H1 (cell line): ENCODE data around the gene HKDC1. TPM values are rescaled to one million over a fixed set of nuclear protein-coding genes. Genes with fewer than 3 reads are reported as not detected.

Source experiments
- CTCF ChIA-PET: fragments of 300-600 bp; sonication (Branson Sonifier 250); formaldehyde crosslinking; loops from one replicate; lab custom pipeline; 2021; ENCODE audit not compliant: partially characterized antibody; lab: Charles Lee
- POLR2A ChIA-PET: fragments of 300-600 bp; sonication (Branson Sonifier 250); formaldehyde crosslinking; loops from one replicate; lab custom pipeline; 2021; ENCODE audit warnings: inconsistent platforms; ENCODE audit not compliant: partially characterized antibody; lab: Charles Lee
- DNase-seq, 2 experiments: peaks; one replicate each; pipeline versions ENCODE4 v3.0.0 to v3.0.0-alpha.2; 2010 to 2022; ENCODE audit warnings: low spot score in 2 of 2, low read depth in 1 of 2, mixed read lengths in 1 of 2
- FAIRE-seq: peaks from 2 replicates; lab custom pipeline; 2011; peaks lifted over from hg19 to GRCh38; lab: Jason Lieb, UNC
- H2AFZ ChIP-seq: 2 replicates; pipeline ENCODE4 v1.8.1; 2012; ENCODE audit warnings: low read length, inconsistent platforms
- H2AK5ac ChIP-seq: 2 replicates; pipeline ENCODE4 v1.6.1; 2013; ENCODE audit warnings: low read depth, low read length
- H2BK120ac ChIP-seq: replicated peaks from 2 replicates; pipeline ENCODE3; 2013; ENCODE audit warnings: low read depth, low read length, inconsistent platforms
- H2BK12ac ChIP-seq: 2 replicates; pipeline ENCODE4 v1.6.1; 2013; ENCODE audit warnings: low read depth, low read length
- H2BK15ac ChIP-seq: 2 replicates; pipeline ENCODE4 v1.6.1; 2013; ENCODE audit warnings: low read length
- H2BK20ac ChIP-seq: 2 replicates; pipeline ENCODE4 v1.6.1; 2013; ENCODE audit warnings: low read length
- H2BK5ac ChIP-seq: 2 replicates; pipeline ENCODE4 v1.6.1; 2013; ENCODE audit warnings: low read depth, low read length
- H3K14ac ChIP-seq: 2 replicates; pipeline ENCODE4 v1.6.1; 2013; ENCODE audit warnings: inconsistent platforms; ENCODE audit not compliant: insufficient read length
- H3K18ac ChIP-seq: 2 replicates; pipeline ENCODE4 v1.6.1; 2013; ENCODE audit warnings: low read length; ENCODE audit errors: extremely low read depth
- H3K23ac ChIP-seq: 2 replicates; pipeline ENCODE4 v1.6.1; 2013; ENCODE audit warnings: inconsistent platforms; ENCODE audit not compliant: insufficient read length
- H3K23me2 ChIP-seq: 2 replicates; pipeline ENCODE4 v1.6.1; 2013; ENCODE audit warnings: low read depth, low read length
- H3K27ac ChIP-seq: 2 replicates; pipeline ENCODE4 v1.6.1; 2011; ENCODE audit warnings: low read depth, low read length, inconsistent platforms
- H3K27me3 ChIP-seq, 4 experiments: replicated peaks in 1 of 4; 1 replicate in 1 of 4; 2 replicates in 3 of 4; pipeline versions ENCODE4 v1.6.1 to v1.8.1; 2011 to 2013; ENCODE audit warnings: low read length in 3 of 4, mild to moderate bottlenecking in 3 of 4, inconsistent platforms in 2 of 4, mixed read lengths in 2 of 4, moderate library complexity in 1 of 4; ENCODE audit not compliant: control insufficient read depth in 3 of 4, insufficient read depth in 3 of 4; ENCODE audit errors: extremely low read depth in 1 of 4
- H3K36me3 ChIP-seq, 4 experiments: 2 replicates each; pipeline versions ENCODE4 v1.6.1 to v1.8.1; 2011 to 2013; ENCODE audit warnings: mild to moderate bottlenecking in 4 of 4, low read length in 3 of 4, moderate library complexity in 2 of 4, control low read depth in 1 of 4, inconsistent platforms in 1 of 4; ENCODE audit not compliant: insufficient read depth in 4 of 4, control insufficient read depth in 2 of 4
- H3K4ac ChIP-seq: replicated peaks from 2 replicates; pipeline ENCODE3; 2013; ENCODE audit warnings: low read length, low read depth, mixed read lengths, inconsistent platforms; ENCODE audit not compliant: insufficient read length
- H3K4me1 ChIP-seq, 4 experiments: replicated peaks in 1 of 4; 1 replicate in 1 of 4; 2 replicates in 3 of 4; pipeline versions ENCODE4 v1.6.1 to v1.8.1; 2011 to 2013; ENCODE audit warnings: low read length in 3 of 4, inconsistent platforms in 2 of 4, mixed read lengths in 1 of 4; ENCODE audit not compliant: insufficient read depth in 4 of 4, control insufficient read depth in 3 of 4
- H3K4me2 ChIP-seq, 2 experiments: 2 replicates each; pipeline versions ENCODE4 v1.6.1 to v1.8.1; 2011 to 2013; ENCODE audit warnings: low read depth in 2 of 2, low read length in 2 of 2, control low read depth in 1 of 2, inconsistent platforms in 1 of 2, mild to moderate bottlenecking in 1 of 2; ENCODE audit not compliant: insufficient read depth in 1 of 2
- H3K4me3 ChIP-seq, 4 experiments: fragments of 200-600, 300-600 bp in 1 of 4; sonication (generic), shearing (Covaris generic), sonication (Bioruptor Twin) in 1 of 4; 2 replicates each; pipeline versions ENCODE4 v1.5.1 to v1.8.1; 2011 to 2016; ENCODE audit warnings: low read length in 4 of 4, low read depth in 3 of 4, control low read depth in 2 of 4, inconsistent platforms in 2 of 4, mild to moderate bottlenecking in 2 of 4, mixed read lengths in 1 of 4, moderate library complexity in 1 of 4; ENCODE audit not compliant: insufficient read depth in 2 of 4; ENCODE audit errors: extremely low read depth in 1 of 4
- H3K56ac ChIP-seq: replicated peaks from 2 replicates; pipeline ENCODE3; 2013; ENCODE audit warnings: low read depth, mild to moderate bottlenecking, mixed read lengths, low read length, inconsistent platforms; ENCODE audit not compliant: insufficient read length
- H3K79me1 ChIP-seq: 2 replicates; pipeline ENCODE4 v1.6.1; 2013; ENCODE audit warnings: low read depth, low read length, control low read depth
- H3K79me2 ChIP-seq, 2 experiments: 2 replicates each; pipeline versions ENCODE4 v1.6.1 to v1.8.1; 2012 to 2013; ENCODE audit warnings: low read length in 2 of 2, mild to moderate bottlenecking in 2 of 2, inconsistent platforms in 1 of 2; ENCODE audit not compliant: insufficient read depth in 2 of 2, control insufficient read depth in 1 of 2
- H3K9ac ChIP-seq, 4 experiments: replicated peaks in 1 of 4; 1 replicate in 1 of 4; 2 replicates in 3 of 4; pipeline versions ENCODE4 v1.6.1 to v1.8.1; 2011 to 2013; ENCODE audit warnings: low read depth in 3 of 4, low read length in 3 of 4, control low read depth in 2 of 4, mild to moderate bottlenecking in 2 of 4, moderate library complexity in 2 of 4, inconsistent platforms in 1 of 4; ENCODE audit errors: extremely low read depth in 1 of 4
- H3K9me3 ChIP-seq, 2 experiments: 2 replicates each; pipeline versions ENCODE4 v1.6.1 to v1.8.1; 2012 to 2013; ENCODE audit warnings: mild to moderate bottlenecking in 2 of 2, moderate library complexity in 2 of 2, control low read depth in 1 of 2, inconsistent platforms in 1 of 2, low read depth in 1 of 2, low read length in 1 of 2, mixed read lengths in 1 of 2; ENCODE audit not compliant: insufficient read depth in 2 of 2
- H4K20me1 ChIP-seq, 2 experiments: replicated peaks in 1 of 2; 2 replicates each; pipeline versions ENCODE3 to v1.8.1; 2011 to 2013; ENCODE audit warnings: inconsistent platforms in 2 of 2, low read length in 2 of 2, mild to moderate bottlenecking in 1 of 2; ENCODE audit not compliant: insufficient read depth in 2 of 2, control insufficient read depth in 1 of 2
- H4K5ac ChIP-seq: 2 replicates; pipeline ENCODE4 v1.6.1; 2013; ENCODE audit warnings: low read length, low read depth, mixed read lengths, inconsistent platforms; ENCODE audit not compliant: insufficient read length
- H4K8ac ChIP-seq: 2 replicates; pipeline ENCODE4 v1.8.0; 2013; ENCODE audit warnings: mild to moderate bottlenecking, moderate library complexity, low read length, inconsistent platforms; ENCODE audit not compliant: insufficient read depth; ENCODE audit errors: extremely low read depth
- H4K91ac ChIP-seq: replicated peaks from 2 replicates; pipeline ENCODE3; 2013; ENCODE audit warnings: low read length, mixed read lengths, inconsistent platforms; ENCODE audit not compliant: insufficient read length
- CBX8 ChIP-seq: fragments of 300-800, 300-1000 bp; sonication (generic); IDR thresholded peaks from 2 replicates; pipeline ENCODE4 v1.7.1; 2016; ENCODE audit warnings: low read depth, low read length, borderline replicate concordance
- FOSL1 ChIP-seq: IDR thresholded peaks from 2 replicates; pipeline ENCODE4 v1.6.1; 2011; ENCODE audit warnings: mild to moderate bottlenecking, low read depth, low read length, moderate library complexity; ENCODE audit not compliant: insufficient read depth
- SRF ChIP-seq: IDR thresholded peaks from 2 replicates; pipeline ENCODE4 v1.6.1; 2011; ENCODE audit warnings: mild to moderate bottlenecking, low read depth, low read length, moderate library complexity
- WGBS, 2 experiments: shearing (Covaris generic) in 1 of 2; methylation state at CpG; one replicate each; pipeline versions ENCODE4 v1.1.6 to v1.1.7; 2013 to 2015; ENCODE audit warnings: low lambda C conversion rate in 2 of 2, mixed read lengths in 2 of 2, inconsistent platforms in 1 of 2, low coverage in 1 of 2, missing lambda C conversion rate in 1 of 2; ENCODE audit not compliant: insufficient replicate concordance in 2 of 2, insufficient coverage in 1 of 2, insufficient read length in 1 of 2; ENCODE audit errors: extremely low coverage in 1 of 2, missing lambda C conversion rate in 1 of 2; 5-methylcytosine and 5-hydroxymethylcytosine counted together
- long read RNA-seq, 2 experiments: library from RNA in 1 of 2; library from capped mRNA in 1 of 2; stranded (forward); transcript quantifications; one replicate each; pipeline ENCODE4 v2.0.0, GENCODE V29; 2021; ENCODE audit warnings: inconsistent platforms in 1 of 2
- polyA minus RNA-seq, 3 experiments: library from RNA; depleted of rRNA, polyadenylated mRNA; stranded (reverse); fragments of >200 nt; gene quantifications; 1 replicate in 2 of 3; 2 replicates in 1 of 3; pipeline ENCODE4 v1.2.3, GENCODE V29; 2011
- polyA plus RNA-seq, 7 experiments: library from polyadenylated mRNA; depleted of rRNA in 3 of 7; stranded (reverse) in 5 of 7; unstranded in 2 of 7; fragments of >200 nt in 5 of 7; fragments of 200-250 nt in 2 of 7; gene quantifications; 1 replicate in 5 of 7; 2 replicates in 1 of 7; 4 replicates in 1 of 7; pipeline versions ENCODE4 v1.2.1 to v1.2.3, GENCODE V29; 2011 to 2013; ENCODE audit warnings: missing spikeins in 2 of 7, mixed read lengths in 2 of 7
- total RNA-seq: library from RNA; stranded (reverse); fragmentation: NEBNext Ultra II Directional; extraction: Animal tissue kit (Norgen Biotek cat#: 25700); gene quantifications from 2 replicates; pipeline ENCODE4 v1.2.1, GENCODE V29; 2021
- TF ChIP-seq, protein P1 (sequence below): IDR thresholded peaks from 2 replicates; pipeline ENCODE4 v1.6.1; 2012; ENCODE audit warnings: inconsistent platforms
- TF ChIP-seq, protein P2 (sequence below): IDR thresholded peaks from 2 replicates; pipeline ENCODE4 v1.6.1; 2011; ENCODE audit warnings: low read length, improper control_type of control experiment

Gene HKDC1, protein sequence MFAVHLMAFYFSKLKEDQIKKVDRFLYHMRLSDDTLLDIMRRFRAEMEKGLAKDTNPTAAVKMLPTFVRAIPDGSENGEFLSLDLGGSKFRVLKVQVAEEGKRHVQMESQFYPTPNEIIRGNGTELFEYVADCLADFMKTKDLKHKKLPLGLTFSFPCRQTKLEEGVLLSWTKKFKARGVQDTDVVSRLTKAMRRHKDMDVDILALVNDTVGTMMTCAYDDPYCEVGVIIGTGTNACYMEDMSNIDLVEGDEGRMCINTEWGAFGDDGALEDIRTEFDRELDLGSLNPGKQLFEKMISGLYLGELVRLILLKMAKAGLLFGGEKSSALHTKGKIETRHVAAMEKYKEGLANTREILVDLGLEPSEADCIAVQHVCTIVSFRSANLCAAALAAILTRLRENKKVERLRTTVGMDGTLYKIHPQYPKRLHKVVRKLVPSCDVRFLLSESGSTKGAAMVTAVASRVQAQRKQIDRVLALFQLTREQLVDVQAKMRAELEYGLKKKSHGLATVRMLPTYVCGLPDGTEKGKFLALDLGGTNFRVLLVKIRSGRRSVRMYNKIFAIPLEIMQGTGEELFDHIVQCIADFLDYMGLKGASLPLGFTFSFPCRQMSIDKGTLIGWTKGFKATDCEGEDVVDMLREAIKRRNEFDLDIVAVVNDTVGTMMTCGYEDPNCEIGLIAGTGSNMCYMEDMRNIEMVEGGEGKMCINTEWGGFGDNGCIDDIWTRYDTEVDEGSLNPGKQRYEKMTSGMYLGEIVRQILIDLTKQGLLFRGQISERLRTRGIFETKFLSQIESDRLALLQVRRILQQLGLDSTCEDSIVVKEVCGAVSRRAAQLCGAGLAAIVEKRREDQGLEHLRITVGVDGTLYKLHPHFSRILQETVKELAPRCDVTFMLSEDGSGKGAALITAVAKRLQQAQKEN
- 0.11 and 0.78 TPM in 2 replicates for total RNA-seq
- polyA plus RNA-seq (2011; rRNA removed), result 0.05 and 0.12 TPM in 2 replicates
- polyA plus RNA-seq (2011; cell fraction: cytosol; rRNA removed), result 0.12 TPM
- 0.24 TPM for polyA plus RNA-seq (2011; cell fraction: nucleus; rRNA removed)
- polyA plus RNA-seq (2012, experiment 1 of 2), result 0.09 to 0.12 TPM (median 0.12 TPM) in 3 of 4 replicates, not detected in the other
- polyA plus RNA-seq (2012, experiment 2 of 2), result not detected
- polyA plus RNA-seq (2013, experiment 1 of 2), result 0.18 TPM
- polyA plus RNA-seq (2013, experiment 2 of 2), result 0.11 TPM
- polyA minus RNA-seq (2011; rRNA and poly(A)+ RNA removed), result 0.37 TPM in 1 of 2 replicates, not detected in the other
- not detected for polyA minus RNA-seq (2011; cell fraction: cytosol; rRNA and poly(A)+ RNA removed)
- polyA minus RNA-seq (2011; cell fraction: nucleus; rRNA and poly(A)+ RNA removed), result not detected
- long read RNA-seq, experiment 1, result 0 reads
- long read RNA-seq, experiment 2, result 0 reads

DNA sequence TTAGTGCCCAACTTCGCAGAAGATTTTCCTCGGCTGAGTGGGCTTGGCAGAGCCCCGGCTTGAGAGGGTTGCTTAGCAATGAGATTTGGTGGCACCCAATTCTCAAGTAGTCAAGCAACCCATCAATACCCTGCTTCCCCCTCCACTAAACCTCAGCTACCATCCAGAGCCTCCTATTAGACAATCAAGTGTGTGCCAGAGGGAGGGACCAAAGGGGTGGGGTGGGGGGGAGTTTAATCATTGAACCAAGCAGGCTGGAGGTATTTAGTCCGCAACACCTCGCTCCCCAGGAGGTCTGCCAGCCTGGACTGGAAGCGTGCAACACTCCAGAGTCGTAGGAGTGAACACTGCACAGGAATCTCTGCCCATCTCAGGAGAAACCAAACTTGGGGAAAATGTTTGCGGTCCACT, at the start of gene HKDC1:
HKDC1 (plus strand) TSS at position 292 of the 411 bp plus-strand sequence; CDS start at position 396, 104 bp downstream.
- Histone ChIP-seq H3K23me2 (no peaks in the 10 kb centered on the region), H3K79me2 (no peaks in the 10 kb centered on the region), H3K4me1 (peaks cover 4 to 6% (median 5%) of the 10 kb centered on the region in 4 experiments), H4K8ac (no peak within 1 kb of the TSS), H2BK5ac (no peak within 1 kb of the TSS), H3K36me3 (no peaks in the 10 kb centered on the region), H3K18ac (no peak within 1 kb of the TSS), H3K4me2 (no peak within 1 kb of the TSS), H3K79me1 (no peaks in the 10 kb centered on the region), H2AK5ac (0 out of 2 replicates have a peak within 1 kb of the TSS, but pooled peaks have one; percentile 11), H3K4me3 (no peak within 1 kb of the TSS), H3K23ac (no peak within 1 kb of the TSS), H3K9ac (no peak within 1 kb of the TSS), H3K27me3 (no peaks in the 10 kb centered on the region), H2BK120ac (no peak within 1 kb of the TSS), H3K9me3 (no peaks in the 10 kb centered on the region), H4K5ac (no peak within 1 kb of the TSS), H2BK15ac (no peak within 1 kb of the TSS), H2BK20ac (no peak within 1 kb of the TSS), H3K56ac (no peak within 1 kb of the TSS), H4K20me1 (no peaks in the 10 kb centered on the region), H4K91ac (no peak within 1 kb of the TSS), H3K14ac (no peak within 1 kb of the TSS), H2BK12ac (no peak within 1 kb of the TSS), H3K27ac (no peak within 1 kb of the TSS), H3K4ac (no peak within 1 kb of the TSS), H2AFZ (no peak within 1 kb of the TSS)
- ChIA-PET POLR2A (no interaction called here), CTCF (interaction anchor here (0.7 to 1.7 kb wide), 8 partner anchors 8 to 188 kb away, joined by 3 to 5 read pairs (median 3); no protein-coding TSS in a partner anchor)
- DNase-seq (no peak), FAIRE-seq (no peak)
- WGBS, 2 experiments, result 97% methylated on average over 8 of the region's 8 CpGs; no CpG with 5 or more reads in 1 of the 2 experiments
- TF ChIP-seq, protein P1, sequence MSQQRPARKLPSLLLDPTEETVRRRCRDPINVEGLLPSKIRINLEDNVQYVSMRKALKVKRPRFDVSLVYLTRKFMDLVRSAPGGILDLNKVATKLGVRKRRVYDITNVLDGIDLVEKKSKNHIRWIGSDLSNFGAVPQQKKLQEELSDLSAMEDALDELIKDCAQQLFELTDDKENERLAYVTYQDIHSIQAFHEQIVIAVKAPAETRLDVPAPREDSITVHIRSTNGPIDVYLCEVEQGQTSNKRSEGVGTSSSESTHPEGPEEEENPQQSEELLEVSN, result no peak
- TF ChIP-seq, protein P2, sequence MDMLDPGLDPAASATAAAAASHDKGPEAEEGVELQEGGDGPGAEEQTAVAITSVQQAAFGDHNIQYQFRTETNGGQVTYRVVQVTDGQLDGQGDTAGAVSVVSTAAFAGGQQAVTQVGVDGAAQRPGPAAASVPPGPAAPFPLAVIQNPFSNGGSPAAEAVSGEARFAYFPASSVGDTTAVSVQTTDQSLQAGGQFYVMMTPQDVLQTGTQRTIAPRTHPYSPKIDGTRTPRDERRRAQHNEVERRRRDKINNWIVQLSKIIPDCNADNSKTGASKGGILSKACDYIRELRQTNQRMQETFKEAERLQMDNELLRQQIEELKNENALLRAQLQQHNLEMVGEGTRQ, result no peak
- no peak for TF ChIP-seq CBX8
- TF ChIP-seq FOSL1, result no peak
- no peak for TF ChIP-seq SRF
